SK-N-SH treated with all-trans-retinoic acid at 6 μM for 48 hours (cell line): ENCODE data around the gene MVK.

Source experiments
- ARNTL ChIP-seq: fragments of 450-650 bp; formaldehyde crosslinking; IDR thresholded peaks from 2 replicates; pipeline ENCODE4 v1.5.0; 2020; ENCODE audit warnings: low read depth, mild to moderate bottlenecking, moderate library complexity, borderline replicate concordance
- PATZ1 ChIP-seq: fragments of 250-450 bp; sonication (Bioruptor Pico); IDR thresholded peaks from 2 replicates; pipeline ENCODE4 v1.8.0; 2020; ENCODE audit warnings: mild to moderate bottlenecking, moderate library complexity, borderline replicate concordance
- RARB ChIP-seq: fragments of 250-450 bp; sonication (Bioruptor Pico); IDR thresholded peaks from 2 replicates; pipeline ENCODE4 v1.8.0; 2021; ENCODE audit warnings: mild to moderate bottlenecking, moderate library complexity
- TSHZ2 ChIP-seq: fragments of 250-450 bp; sonication (Bioruptor Pico); IDR thresholded peaks from 2 replicates; pipeline ENCODE4 v1.5.0; 2020; ENCODE audit warnings: mild to moderate bottlenecking, moderate library complexity
- ZFP3 ChIP-seq: fragments of 250-450 bp; sonication (Bioruptor Pico); IDR thresholded peaks from 2 replicates; pipeline ENCODE4 v1.5.0; 2020; ENCODE audit warnings: mild to moderate bottlenecking, moderate library complexity
- ZFP30 ChIP-seq: fragments of 450-650 bp; formaldehyde crosslinking; IDR thresholded peaks from 2 replicates; pipeline ENCODE4 v1.5.0; 2022; ENCODE audit warnings: mild to moderate bottlenecking, moderate library complexity
- ZNF70 ChIP-seq: fragments of 450-650 bp; formaldehyde crosslinking; IDR thresholded peaks from 2 replicates; pipeline ENCODE4 v1.5.0; 2020; ENCODE audit warnings: mild to moderate bottlenecking, moderate library complexity

- TF ChIP-seq TSHZ2 (no peak), PATZ1 (CRISPR knock-in tag) (no peak), ARNTL (no peak), ZFP30 (no peak), RARB (CRISPR knock-in tag) (no peak), ZFP3 (CRISPR knock-in tag) (no peak), ZNF70 (CRISPR knock-in tag) (no peak)
Observed at GRCh38 chr12:109609342-109609741, 35.7 kb downstream of the MVK start.
